HL-60 (cell line): ENCODE measurements around the gene ENDOD1.

Experiments
- POLR2AphosphoS5 ChIP-seq: IDR thresholded peaks from 2 replicates; pipeline ENCODE4 v1.6.1; 2012; ENCODE audit warnings: low read depth
- SPI1 ChIP-seq: IDR thresholded peaks from 2 replicates; pipeline ENCODE4 v1.6.1; 2012; ENCODE audit warnings: low read depth, mild to moderate bottlenecking, borderline replicate concordance
- TF ChIP-seq, protein P1 (sequence below): IDR thresholded peaks from one replicate; pipeline ENCODE4 v1.5.1; 2011; ENCODE audit warnings: low read length, control low read depth, inconsistent platforms; ENCODE audit not compliant: insufficient read depth

DNA sequence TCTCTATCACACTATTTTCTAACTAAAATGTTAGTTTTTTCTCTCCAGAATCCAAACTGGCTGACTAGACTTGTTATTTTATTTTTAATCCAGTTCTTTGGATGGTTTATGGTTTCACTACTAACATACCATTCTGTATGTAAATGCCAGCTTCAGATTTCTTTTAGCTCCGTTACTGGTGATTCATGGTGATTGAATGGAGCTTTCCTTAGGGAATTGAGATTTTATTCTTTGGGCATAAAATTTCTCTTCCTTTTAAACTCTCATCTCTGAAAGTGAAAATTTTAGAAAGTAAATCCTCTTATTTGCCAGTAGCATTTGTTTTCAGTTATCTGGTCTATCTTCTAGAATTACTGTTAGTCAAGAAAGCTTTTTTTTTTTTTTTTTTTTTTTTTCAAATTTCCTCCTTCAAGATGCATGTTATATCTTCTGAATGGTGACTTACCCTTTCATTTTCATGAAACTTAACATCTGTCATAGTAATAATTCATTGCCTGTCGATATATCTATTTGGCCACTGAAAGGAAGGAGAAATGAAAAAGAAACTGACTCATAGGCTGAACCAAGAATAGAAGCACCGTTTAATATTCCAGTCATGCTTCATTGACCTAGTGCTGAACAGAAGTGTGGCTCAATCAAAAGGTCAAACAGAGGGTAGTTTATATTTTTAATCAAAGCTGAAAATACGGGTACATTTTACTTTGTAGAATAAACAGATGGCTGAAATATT, 6.4 kb downstream of the ENDOD1 start:
- TF ChIP-seq POLR2AphosphoS5 (no peak), SPI1 (no peak)
- TF ChIP-seq, protein P1, sequence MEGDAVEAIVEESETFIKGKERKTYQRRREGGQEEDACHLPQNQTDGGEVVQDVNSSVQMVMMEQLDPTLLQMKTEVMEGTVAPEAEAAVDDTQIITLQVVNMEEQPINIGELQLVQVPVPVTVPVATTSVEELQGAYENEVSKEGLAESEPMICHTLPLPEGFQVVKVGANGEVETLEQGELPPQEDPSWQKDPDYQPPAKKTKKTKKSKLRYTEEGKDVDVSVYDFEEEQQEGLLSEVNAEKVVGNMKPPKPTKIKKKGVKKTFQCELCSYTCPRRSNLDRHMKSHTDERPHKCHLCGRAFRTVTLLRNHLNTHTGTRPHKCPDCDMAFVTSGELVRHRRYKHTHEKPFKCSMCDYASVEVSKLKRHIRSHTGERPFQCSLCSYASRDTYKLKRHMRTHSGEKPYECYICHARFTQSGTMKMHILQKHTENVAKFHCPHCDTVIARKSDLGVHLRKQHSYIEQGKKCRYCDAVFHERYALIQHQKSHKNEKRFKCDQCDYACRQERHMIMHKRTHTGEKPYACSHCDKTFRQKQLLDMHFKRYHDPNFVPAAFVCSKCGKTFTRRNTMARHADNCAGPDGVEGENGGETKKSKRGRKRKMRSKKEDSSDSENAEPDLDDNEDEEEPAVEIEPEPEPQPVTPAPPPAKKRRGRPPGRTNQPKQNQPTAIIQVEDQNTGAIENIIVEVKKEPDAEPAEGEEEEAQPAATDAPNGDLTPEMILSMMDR: no peak
